GM12878 (cell line): ENCODE results near the gene CDKN2B-AS1. TPM values are rescaled to one million over a fixed set of nuclear protein-coding genes. Genes with fewer than 3 reads are reported as not detected.

Source experiments
- ATAC-seq: fragments of 200-7000 bp; cut with Tn5 transposase; 3 replicates; pipeline ENCODE4 v1.9.1; 2020; ENCODE audit warnings: mild to moderate bottlenecking, moderate library complexity
- BruUV-seq: library from RNA; stranded (reverse); fragments of 400-500 nt; replicated peaks from 2 replicates; lab custom pipeline; 2021; lab: Mats Ljungman, UMichigan
- CTCF ChIA-PET: fragments of 300-600 bp; sonication (Branson Sonifier 250); formaldehyde crosslinking; extraction: SDS; loops from one replicate; lab custom pipeline; 2021; ENCODE audit warnings: inconsistent platforms; lab: Yijun Ruan, JAX
- POLR2A ChIA-PET: fragments of 350-600 bp; formaldehyde crosslinking; extraction: SDS; loops from one replicate; lab custom pipeline; 2021; ENCODE audit warnings: inconsistent platforms; lab: Charles Lee
- RAD21 ChIA-PET: fragments of 300-600 bp; sonication (Branson Sonifier 250); formaldehyde crosslinking; loops from one replicate; lab custom pipeline; 2023; ENCODE audit warnings: antibody characterized with exemption; ENCODE audit not compliant: unreplicated experiment; lab: Charles Lee
- SMC1A ChIA-PET: fragments of 300-600 bp; sonication (Branson Sonifier 250); formaldehyde crosslinking; loops from one replicate; lab custom pipeline; 2023; ENCODE audit not compliant: unreplicated experiment, uncharacterized antibody; lab: Charles Lee
- DNase-seq: peaks from one replicate; pipeline ENCODE4 v3.0.0-alpha.2; 2011; ENCODE audit warnings: low read depth, low spot score
- FAIRE-seq: peaks from 3 replicates; lab custom pipeline; 2011; peaks lifted over from hg19 to GRCh38; lab: Jason Lieb, UNC
- H2AFZ ChIP-seq: 2 replicates; pipeline ENCODE4 v1.6.0; 2011; ENCODE audit warnings: low read depth, low read length, control low read depth; ENCODE audit not compliant: control insufficient read depth
- H3K27ac ChIP-seq: 2 replicates; pipeline ENCODE4 v1.5.1; 2011; ENCODE audit warnings: control low read depth; ENCODE audit not compliant: control insufficient read depth, insufficient read depth
- H3K27me3 ChIP-seq, 2 experiments: replicated peaks in 1 of 2; 2 replicates each; pipeline versions ENCODE4 v1.6.0 to v1.6.1; 2011; ENCODE audit warnings: low read length in 1 of 2; ENCODE audit not compliant: control insufficient read depth in 2 of 2, insufficient read depth in 2 of 2
- H3K36me3 ChIP-seq, 2 experiments: 2 replicates each; pipeline ENCODE4 v1.5.1; 2011; ENCODE audit warnings: low read length in 1 of 2; ENCODE audit not compliant: control insufficient read depth in 2 of 2, insufficient read depth in 2 of 2
- H3K4me1 ChIP-seq: 2 replicates; pipeline ENCODE4 v1.6.1; 2011; ENCODE audit warnings: mild to moderate bottlenecking, low read length, moderate library complexity, mixed read lengths; ENCODE audit not compliant: control insufficient read depth, insufficient read depth
- H3K4me2 ChIP-seq: 2 replicates; pipeline ENCODE4 v1.6.0; 2011; ENCODE audit warnings: control low read depth; ENCODE audit not compliant: control insufficient read depth, insufficient read depth
- H3K4me3 ChIP-seq: fragments of 200-600 bp; sonication (generic); 2 replicates; pipeline ENCODE4 v1.5.1; 2016
- H3K79me2 ChIP-seq: 2 replicates; pipeline ENCODE4 v1.6.0; 2011; ENCODE audit warnings: low read length; ENCODE audit not compliant: control insufficient read depth, insufficient read depth
- H3K9ac ChIP-seq: 2 replicates; pipeline ENCODE4 v1.8.0; 2011; ENCODE audit warnings: low read length, control low read depth, mixed read lengths; ENCODE audit not compliant: control insufficient read depth, insufficient read depth
- H3K9me3 ChIP-seq: replicated peaks from 3 replicates; pipeline ENCODE4 v1.5.1; 2011; ENCODE audit warnings: mild to moderate bottlenecking, low read length; ENCODE audit not compliant: control insufficient read depth, insufficient read depth
- H4K20me1 ChIP-seq: 2 replicates; pipeline ENCODE4 v1.6.0; 2011; ENCODE audit not compliant: control insufficient read depth, insufficient read depth
- CBX5 ChIP-seq: sonication (generic); IDR thresholded peaks from 2 replicates; pipeline ENCODE4 v1.6.1; 2016; ENCODE audit warnings: low read depth, moderate library complexity, mild to moderate bottlenecking, inconsistent platforms
- E4F1 ChIP-seq: fragments of 450-650 bp; IDR thresholded peaks from 2 replicates; pipeline ENCODE4 v1.6.1; 2018; ENCODE audit warnings: borderline replicate concordance, mild to moderate bottlenecking; ENCODE audit not compliant: partially characterized antibody
- EGR1 ChIP-seq, 2 experiments: IDR thresholded peaks; 1 replicate in 1 of 2; 2 replicates in 1 of 2; pipeline ENCODE4 v1.6.1; 2011 to 2012; ENCODE audit warnings: low read depth in 2 of 2, low read length in 2 of 2, borderline replicate concordance in 1 of 2, mild to moderate bottlenecking in 1 of 2, moderate library complexity in 1 of 2
- EZH2 ChIP-seq: IDR thresholded peaks from 2 replicates; pipeline ENCODE4 v1.6.1; 2012; ENCODE audit warnings: low read depth, mild to moderate bottlenecking, control low read depth, inconsistent platforms, low read length, borderline replicate concordance; ENCODE audit not compliant: control insufficient read depth
- HDAC6 ChIP-seq: fragments of 200-600 bp; sonication (generic); IDR thresholded peaks from one replicate; pipeline ENCODE4 v1.8.0; 2017; ENCODE audit warnings: antibody characterized with exemption; ENCODE audit not compliant: unreplicated experiment
- JUNB ChIP-seq: IDR thresholded peaks from 2 replicates; pipeline ENCODE4 v1.6.1; 2016; ENCODE audit warnings: antibody characterized with exemption, mild to moderate bottlenecking
- MTA2 ChIP-seq: fragments of 450-650 bp; IDR thresholded peaks from 2 replicates; pipeline ENCODE4 v1.6.1; 2016; ENCODE audit warnings: low read depth, mild to moderate bottlenecking, moderate library complexity
- PAX8 ChIP-seq: fragments of 450-650 bp; IDR thresholded peaks from 2 replicates; pipeline ENCODE4 v1.6.1; 2017; ENCODE audit warnings: mild to moderate bottlenecking, moderate library complexity
- SIX5 ChIP-seq: IDR thresholded peaks from 2 replicates; pipeline ENCODE4 v1.6.1; 2011; ENCODE audit warnings: mild to moderate bottlenecking, low read depth, low read length, moderate library complexity; ENCODE audit not compliant: severe bottlenecking
- SMAD1 ChIP-seq: fragments of 450-650 bp; IDR thresholded peaks from 2 replicates; pipeline ENCODE4 v1.6.1; 2018; ENCODE audit warnings: mild to moderate bottlenecking, low read depth; ENCODE audit not compliant: partially characterized antibody
- SREBF2 ChIP-seq: IDR thresholded peaks from 2 replicates; pipeline ENCODE4 v1.6.1; 2012; ENCODE audit warnings: mild to moderate bottlenecking, low read length
- SUPT20H ChIP-seq: IDR thresholded peaks from 2 replicates; pipeline ENCODE4 v1.6.1; 2011; ENCODE audit warnings: low read depth, mild to moderate bottlenecking, low read length, moderate library complexity, borderline replicate concordance; ENCODE audit not compliant: control insufficient read depth
- YY1 ChIP-seq: IDR thresholded peaks from 2 replicates; pipeline ENCODE4 v1.6.1; 2011; ENCODE audit warnings: low read depth, mild to moderate bottlenecking, low read length
- ZBTB40 ChIP-seq: fragments of 450-650 bp; IDR thresholded peaks from 2 replicates; pipeline ENCODE4 v1.6.1; 2016; ENCODE audit warnings: mild to moderate bottlenecking, moderate library complexity, borderline replicate concordance
- ZNF274 ChIP-seq: IDR thresholded peaks from one replicate; pipeline ENCODE4 v1.8.0; 2011; ENCODE audit not compliant: insufficient read length, insufficient read depth
- ZNF622 ChIP-seq: fragments of 450-650 bp; IDR thresholded peaks from 2 replicates; pipeline ENCODE4 v1.6.1; 2017; ENCODE audit warnings: mild to moderate bottlenecking, inconsistent platforms
- WGBS: methylation state at CpG from one replicate; pipeline ENCODE4 v1.1.6; 2016; ENCODE audit warnings: low lambda C conversion rate; ENCODE audit not compliant: insufficient replicate concordance, insufficient coverage; ENCODE audit errors: missing lambda C conversion rate; 5-methylcytosine and 5-hydroxymethylcytosine counted together
- in situ Hi-C: fragments of 300-500 bp; cut with MboI; formaldehyde crosslinking; loops from 9 replicates; pipeline ENCODE4 v1.14.3; 2018; ENCODE audit warnings: mixed read lengths
- intact Hi-C: fragments of 100-400 bp; cut with micrococcal nuclease; formaldehyde crosslinking; loops from one replicate; pipeline ENCODE4 v1.14.2; 2022; ENCODE audit not compliant: unreplicated experiment
- polyA plus RNA-seq, 11 experiments: library from polyadenylated mRNA; depleted of rRNA in 4 of 11; unstranded in 6 of 11; stranded (reverse) in 5 of 11; fragments of >200 nt; fragmentation: Nextera tagmentation in 4 of 11; fragmentation: Illumina TruSeq in 1 of 11; extraction: Ambion mirVana in 4 of 11; extraction: Trizol in 1 of 11; gene quantifications; 1 replicate in 1 of 11; 2 replicates in 10 of 11; pipeline versions ENCODE4 v1.2.1 to v1.2.3, GENCODE V29; 2011 to 2016; ENCODE audit warnings: inconsistent platforms in 2 of 11, missing spikeins in 2 of 11, low read depth in 1 of 11
- total RNA-seq, 4 experiments: library from RNA; depleted of rRNA in 3 of 4; stranded (reverse); fragments of >200 nt in 3 of 4; fragmentation: Illumina TruSeq in 1 of 4; extraction: Trizol in 1 of 4; gene quantifications; 2 replicates each; pipeline versions ENCODE4 v1.2.1 to v1.2.3, GENCODE V29; 2013 to 2021

Gene CDKN2B-AS1
- total and polyA plus RNA-seq, 10 of the 15 experiments (the other 5 are each of a cell fraction or from before 2014, with no cell fraction given) = 0.22 to 2.2 (median 1.0) TPM; not detected in 1

DNA sequence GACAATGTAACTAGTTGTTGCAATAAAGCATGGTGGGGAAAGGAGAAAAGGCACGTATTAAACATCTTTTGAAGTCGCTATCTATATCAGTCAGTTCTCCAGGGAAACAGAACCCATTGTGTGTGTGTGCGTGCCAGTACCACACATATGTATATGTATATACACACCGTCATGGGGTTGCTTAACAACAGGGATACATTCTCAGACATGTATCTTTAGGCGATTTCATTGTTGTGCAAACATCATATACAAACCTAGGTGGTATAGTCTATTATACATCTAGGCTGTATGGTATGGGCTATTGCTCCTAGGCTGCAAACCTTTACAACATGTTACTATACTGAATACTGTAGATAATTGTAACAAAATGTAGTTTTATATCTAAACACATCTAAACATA lies 2.3 kb downstream of the CDKN2B-AS1 start:
- Histone ChIP-seq H3K4me2 (no peak overlapping the region), H4K20me1 (no peaks in the 10 kb centered on the region), H3K4me1 (peaks cover 4% of the 10 kb centered on the region; the same call in 1 of the 2 replicates), H3K27me3 (no peaks in the 10 kb centered on the region), H3K36me3 (no peaks in the 10 kb centered on the region)
- ChIA-PET POLR2A (no interaction called here), SMC1A (interaction anchor here (3.8 kb wide), 1 partner anchor 12 kb away, joined by 16 read pairs; the partner anchor contains the start of gene CDKN2B)
- no peak for ATAC-seq
- in situ Hi-C loops = no loop called here
- TF ChIP-seq E4F1 = no peak
- TF ChIP-seq ZBTB40 = no peak
- TF ChIP-seq HDAC6 = no peak
- no peak for TF ChIP-seq CBX5
- no peak for TF ChIP-seq ZNF274
- no peak for TF ChIP-seq EZH2
- no peak for TF ChIP-seq YY1
- TF ChIP-seq SUPT20H = no peak
- no peak for TF ChIP-seq PAX8
- TF ChIP-seq MTA2 = no peak
- TF ChIP-seq EGR1 (IDR thresholded peaks at IDR 0.05; ENCODE audit: borderline replicate concordance in 1 of 2, low read depth in 2 of 2, low read length in 2 of 2) = no peak
- no peak for TF ChIP-seq JUNB
- TF ChIP-seq SIX5 = no peak
- TF ChIP-seq SMAD1 = no peak
- no peak for TF ChIP-seq SREBF2
- no peak for TF ChIP-seq ZNF622
- TF ChIP-seq, all 136 proteins: peak for 0
- FAIRE-seq (no peak), DNase-seq (no peak)
- Histone ChIP-seq H3K9me3 (no peaks in the 10 kb centered on the region), H3K27ac (no peak overlapping the region), H2AFZ (no peak overlapping the region), H3K9ac (no peak overlapping the region), H3K4me3 (no peak overlapping the region), H3K79me2 (peaks cover 22% of the 10 kb centered on the region)
- CTCF ChIA-PET = interaction anchor here (0.8 to 7.9 kb wide), 4 partner anchors 11 to 184 kb away, joined by 3 to 54 read pairs (median 10); partner anchors contain the start of gene CDKN2B
- intact Hi-C loops = no loop called here
- RAD21 ChIA-PET = no interaction called here
- WGBS = 94% methylated on average over 5 of the region's 5 CpGs
- no TSS peak for BruUV-seq
